ENCODE results near the gene AP4B1.
"Not testable (repeated sequence)": the region's sequence is repeated elsewhere in the genome, so short reads cannot be mapped to it uniquely, and the experiment has no call there.

Gene AP4B1

DNA sequence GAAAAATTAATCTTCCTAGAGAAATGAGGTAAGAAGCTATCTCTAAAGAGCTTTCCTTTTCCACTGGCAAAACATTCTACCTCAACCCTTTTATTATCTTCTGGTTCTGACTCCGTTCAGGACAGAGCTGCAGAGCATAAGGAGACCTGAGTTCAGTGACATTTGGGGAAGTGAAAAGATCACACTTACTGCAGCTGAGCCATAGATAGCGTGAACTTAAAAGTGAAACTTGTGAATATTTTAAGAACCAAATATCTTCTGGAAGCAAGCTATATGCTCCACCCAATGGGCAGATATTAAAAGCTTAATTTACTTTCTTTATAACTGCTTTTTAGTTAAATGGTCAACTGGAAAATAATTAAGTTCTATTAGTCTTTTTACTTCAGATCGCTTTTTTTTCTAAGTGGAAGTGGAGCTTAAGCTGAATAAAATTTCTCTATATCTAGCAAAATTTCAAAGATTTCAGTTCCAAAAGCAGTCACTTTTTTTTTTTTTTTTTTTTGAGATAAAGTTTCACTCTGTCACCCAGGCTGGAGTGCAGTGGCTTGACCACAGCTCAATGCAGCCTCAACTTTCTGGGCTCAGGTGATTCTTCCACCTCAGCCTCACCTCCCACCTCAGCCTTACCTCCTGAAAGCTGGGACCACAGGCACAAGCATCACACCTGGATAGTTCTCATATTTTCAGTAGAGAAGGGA, 45.0 kb downstream of the AP4B1 start:
- no peak for DNase-seq (ENCODE audit: extremely low read depth in 1 of 2, low read depth in 1 of 2)

GRCh38 chr1:113858982-113859381, 45.6 kb downstream of the AP4B1 start:
- DNase-seq (ENCODE audit: extremely low read depth in 1 of 2, low read depth in 1 of 2) = no peak

- DNase-seq (ENCODE audit: extremely low read depth in 1 of 2, low read depth in 1 of 2) = no peak
Observed at GRCh38 chr1:113858418-113858817, 46.2 kb downstream of the AP4B1 start.

GRCh38 chr1:113857776-113858175, 46.8 kb downstream of the AP4B1 start:
- no peak for DNase-seq (ENCODE audit: extremely low read depth in 1 of 2, low read depth in 1 of 2)

DNA sequence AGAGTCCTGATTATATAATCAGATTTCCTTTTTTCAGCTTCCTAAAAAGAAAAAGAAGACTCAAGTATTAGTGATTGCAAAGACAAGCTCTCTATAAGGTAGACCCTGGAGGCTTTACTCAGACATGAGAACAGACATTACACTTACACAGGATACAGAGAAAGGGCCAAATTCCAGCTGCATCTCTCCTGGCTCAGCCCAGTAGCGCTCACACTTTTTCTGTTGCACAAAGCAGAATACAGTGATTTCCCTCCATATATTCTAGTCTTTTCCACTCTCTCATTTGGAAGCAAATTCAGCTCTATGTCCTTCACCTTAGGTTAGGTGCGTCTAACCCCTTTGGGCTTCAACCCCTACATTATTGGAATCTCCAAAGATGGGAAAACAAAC, 48.2 kb downstream of the AP4B1 start:
- no peak for DNase-seq (ENCODE audit: extremely low read depth in 1 of 2, low read depth in 1 of 2)

- DNase-seq (ENCODE audit: extremely low read depth in 1 of 2, low read depth in 1 of 2) = no peak
Observed at GRCh38 chr1:113855630-113856400, 48.8 kb downstream of the AP4B1 start.

DNA sequence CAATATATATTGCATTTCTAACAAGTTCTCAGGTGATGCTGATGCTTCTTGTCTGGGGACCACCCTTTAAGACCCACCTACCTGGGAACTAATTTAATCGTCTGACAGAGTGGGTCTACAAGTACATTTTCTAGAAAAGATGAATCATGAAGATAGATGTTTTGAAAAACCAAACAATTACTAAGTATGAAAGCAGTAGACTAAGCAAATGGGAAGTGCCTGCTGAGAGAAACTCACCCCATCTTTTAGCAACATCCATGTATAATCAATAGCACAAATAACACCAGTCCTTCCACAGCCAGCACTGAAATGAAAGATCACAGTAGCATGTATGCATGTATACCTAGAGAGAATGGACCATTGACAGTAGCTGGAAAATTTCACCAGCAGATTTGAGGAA, 50.4 kb downstream of the AP4B1 start:
- DNase-seq (ENCODE audit: extremely low read depth in 1 of 2, low read depth in 1 of 2) = no peak

DNA sequence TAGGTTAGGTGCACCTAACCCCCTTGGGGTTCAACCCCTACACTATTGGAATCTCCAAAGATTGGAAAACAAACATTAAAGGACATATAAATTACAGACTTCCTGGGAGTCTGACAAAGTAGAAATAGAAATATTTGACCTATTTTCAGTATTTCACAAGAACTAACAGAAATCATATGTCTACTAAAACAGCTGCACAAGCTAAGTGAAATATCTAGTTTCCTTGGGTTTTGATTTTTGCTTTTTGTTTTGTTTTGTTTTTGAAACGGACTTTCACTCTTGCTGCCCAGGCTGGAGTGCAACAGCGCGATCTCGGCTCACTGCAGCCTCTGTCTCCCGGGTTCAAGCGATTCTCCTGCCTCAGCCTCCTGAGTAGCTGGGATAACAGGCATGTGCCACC, 51.9 kb downstream of the AP4B1 start:
- not testable (repeated sequence) for DNase-seq (ENCODE audit: extremely low read depth in 1 of 2, low read depth in 1 of 2)

DNA sequence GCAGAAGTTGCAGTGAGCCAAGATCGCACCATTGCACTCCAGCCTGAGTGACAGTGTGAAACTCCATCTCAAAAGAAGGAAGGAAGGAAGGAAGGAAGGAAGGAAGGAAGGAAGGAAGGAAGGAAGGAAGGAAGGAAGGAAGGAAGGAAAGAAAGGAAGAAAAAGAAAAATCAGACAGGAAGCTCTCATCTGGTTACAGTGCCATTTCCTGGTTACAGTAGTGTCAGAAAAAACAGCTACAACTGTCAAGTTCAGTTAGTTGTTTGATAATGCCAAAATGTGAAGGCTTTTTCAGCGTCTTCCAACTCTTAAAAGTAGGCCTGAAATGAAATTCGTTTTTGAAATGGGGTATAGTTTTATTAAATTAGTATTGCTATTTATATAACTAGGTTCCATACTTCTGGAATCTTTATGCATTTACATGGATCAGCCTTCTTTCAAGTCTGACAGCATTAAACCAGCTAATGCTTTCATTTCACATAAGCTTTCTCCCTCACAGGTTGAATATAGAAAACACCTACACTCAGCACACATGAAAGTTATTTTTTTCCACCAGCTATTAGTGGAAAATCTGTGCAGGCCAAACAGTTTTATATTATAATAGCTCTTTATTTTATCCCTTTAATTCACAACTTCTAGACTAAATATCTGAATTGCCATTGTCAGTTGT, 54.3 kb downstream of the AP4B1 start:
- DNase-seq (ENCODE audit: extremely low read depth in 1 of 2, low read depth in 1 of 2) = no peak

GRCh38 chr1:113849072-113849471, 55.5 kb downstream of the AP4B1 start:
- DNase-seq (ENCODE audit: extremely low read depth in 1 of 2, low read depth in 1 of 2) = no peak

DNA sequence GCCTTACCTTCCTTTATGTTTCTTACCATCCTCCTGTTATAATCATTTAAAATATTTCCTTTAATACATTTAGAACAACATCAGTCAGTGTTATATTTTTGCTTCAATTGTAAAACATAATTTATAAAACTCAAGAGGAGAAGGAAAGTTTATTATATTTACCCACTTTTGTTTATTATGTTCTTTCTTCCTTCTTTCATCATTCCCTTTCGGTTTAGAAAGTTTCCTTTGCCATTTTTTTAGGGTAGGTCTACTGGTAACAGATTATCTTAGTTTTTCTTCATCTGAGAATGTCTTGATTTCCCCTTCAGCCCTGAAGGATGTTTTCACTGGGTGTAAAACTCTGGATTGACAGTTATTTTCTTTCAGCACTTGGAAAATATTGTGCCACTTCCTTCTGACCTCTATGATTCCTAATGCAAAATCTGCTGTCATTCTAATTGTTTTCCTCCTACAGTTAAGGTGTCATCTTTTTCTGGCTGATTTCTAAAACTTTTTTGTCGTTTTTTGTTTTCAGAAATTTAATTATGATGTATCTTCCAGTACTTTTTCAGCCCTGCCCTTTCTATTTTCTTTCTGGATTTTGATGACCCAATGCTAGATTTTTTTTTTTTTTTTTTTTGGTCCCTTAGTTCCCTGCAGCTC, 58.1 kb downstream of the AP4B1 start:
- no peak for DNase-seq (ENCODE audit: extremely low read depth in 1 of 2, low read depth in 1 of 2)

Data from activated CD8-positive, alpha-beta memory T cell treated with anti-CD3 and anti-CD28 coated beads for 1 hour (primary cell).